HG03520 (cell line): Measurements from ENCODE around the gene HYAL1.
"Not testable (repeated sequence)": the region's sequence is repeated elsewhere in the genome, so short reads cannot be mapped to it uniquely, and the experiment has no call there.

Experiments used
- ATAC-seq: cut with Tn5 transposase; IDR thresholded peaks from one replicate; pipeline ENCODE4 v1.9.1; 2021; ENCODE audit warnings: mild to moderate bottlenecking, moderate library complexity; ENCODE audit not compliant: unreplicated experiment

The HYAL1 gene

GRCh38 chr3:50263478-50264382, 39.6 kb downstream of the HYAL1 start:
- ATAC-seq, result no peak

GRCh38 chr3:50262778-50263177, 40.6 kb downstream of the HYAL1 start:
- no peak for ATAC-seq

- not testable (repeated sequence) for ATAC-seq
Observed at GRCh38 chr3:50262200-50262599, 41.2 kb downstream of the HYAL1 start.

GRCh38 chr3:50261505-50261904, 41.9 kb downstream of the HYAL1 start:
- no peak for ATAC-seq

- no peak for ATAC-seq
Observed at GRCh38 chr3:50260942-50261441, 42.4 kb downstream of the HYAL1 start.

- ATAC-seq, result peak; percentile 89
Observed at GRCh38 chr3:50260027-50260941, 43.1 kb downstream of the HYAL1 start.

- ATAC-seq, result no peak
Observed at GRCh38 chr3:50259432-50260026, 43.8 kb downstream of the HYAL1 start.

- no peak for ATAC-seq
Observed at GRCh38 chr3:50258979-50259378, 44.4 kb downstream of the HYAL1 start.

- ATAC-seq, result no peak
Observed at GRCh38 chr3:50258029-50258680, 45.2 kb downstream of the HYAL1 start.

- no peak for ATAC-seq
Observed at GRCh38 chr3:50256978-50257890, 46.1 kb downstream of the HYAL1 start.

GRCh38 chr3:50255251-50255615, 48.1 kb downstream of the HYAL1 start:
- ATAC-seq, result no peak

- no peak for ATAC-seq
Observed at GRCh38 chr3:50254577-50255250, 48.7 kb downstream of the HYAL1 start.

GRCh38 chr3:50251220-50251619, 52.2 kb downstream of the HYAL1 start:
- ATAC-seq, result no peak

GRCh38 chr3:50250514-50250913, 52.9 kb downstream of the HYAL1 start:
- no peak for ATAC-seq
